Measurements from ENCODE around the gene POLH. TPM values are rescaled to one million over a fixed set of nuclear protein-coding genes. Genes with fewer than 3 reads are reported as not detected.

The POLH gene
- total and polyA plus RNA-seq, 9 of the 15 experiments (the other 6 are each of a cell fraction or from before 2014, with no cell fraction given): 5.8 to 31.6 (median 20.6) TPM

DNA sequence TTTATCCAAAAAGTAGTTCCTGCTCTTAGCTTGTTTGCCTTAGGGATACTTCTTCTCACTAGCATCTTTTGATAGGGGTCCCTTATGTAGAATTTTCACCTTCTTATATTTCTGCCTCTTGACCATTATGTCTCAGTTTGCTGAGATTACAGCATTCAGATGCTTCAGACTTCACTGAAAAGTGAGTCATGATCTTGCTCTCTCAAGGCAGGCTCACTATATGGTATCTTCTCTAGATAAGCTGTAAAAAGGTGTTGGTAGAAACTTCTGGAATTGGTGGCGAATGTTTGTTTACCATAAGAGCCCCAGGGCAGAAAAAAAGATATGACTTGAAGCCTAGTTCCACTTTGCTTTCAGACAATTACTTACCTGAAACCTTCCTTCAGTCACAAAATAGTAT is 33.4 kb downstream of the POLH start:
- in situ Hi-C loops (cut with MboI) (no loop called here), intact Hi-C loops (cut with micrococcal nuclease) (loop anchor here (2.0 kb wide), 2 partner anchors 149 to 469 kb away; no protein-coding TSS in a partner anchor)
- Histone ChIP-seq H3K27me3 (ENCODE audit: control insufficient read depth in 2 of 2, insufficient read depth in 2 of 2, low read length in 2 of 2) (no peaks in the 10 kb centered on the region), H3K27ac (ENCODE audit: extremely low read depth, low read depth, low read length) (no peak overlapping the region), H3K9ac (ENCODE audit: insufficient read depth in 1 of 2, low read depth in 2 of 2, low read length in 2 of 2) (no peak overlapping the region), H2AFZ (ENCODE audit: low read depth, low read length) (no peak overlapping the region), H3K4me3 (no peak overlapping the region), H3K36me3 (ENCODE audit: control insufficient read depth, insufficient read depth, low read length) (peaks cover 75% of the 10 kb centered on the region), H3K4me2 (ENCODE audit: insufficient read depth, low read length) (no peak overlapping the region), H3K79me2 (ENCODE audit: control insufficient read depth, insufficient read depth, low read length) (no peaks in the 10 kb centered on the region), H3K4me1 (replicated peaks in 1 of 2; ENCODE audit: control insufficient read depth in 2 of 2, insufficient read depth in 2 of 2, low read length in 2 of 2) (peaks cover 3 to 14% of the 10 kb centered on the region in 2 experiments; a peak in 4 of 5 replicates), H4K20me1 (replicated peaks; ENCODE audit: control insufficient read depth, insufficient read depth, low read length) (no peaks in the 10 kb centered on the region), H3K9me1 (ENCODE audit: control insufficient read depth, insufficient read depth, low read length) (no peaks in the 10 kb centered on the region), H3K9me3 (replicated peaks; ENCODE audit: control insufficient read depth, insufficient read depth, low read depth, low read length) (no peaks in the 10 kb centered on the region)
- TF ChIP-seq MBD2 (IDR thresholded peaks at IDR 0.05; ENCODE audit: borderline replicate concordance, low read depth) (no peak), JUND (IDR thresholded peaks at IDR 0.05; ENCODE audit: borderline replicate concordance, low read depth, low read length) (peak; percentile 47; the same call in 1 of the 2 replicates), JUND (tag; IDR thresholded peaks at IDR 0.05; ENCODE audit: borderline replicate concordance, low read depth, low read length) (0 out of 3 replicates have a peak, but pooled peaks have one; percentile 17), ZNF140 (CRISPR knock-in tag; IDR thresholded peaks at IDR 0.05) (no peak), FOSL1 (tag; conservative IDR thresholded peaks at IDR 0.05) (peak; percentile 59), POLR2A (conservative IDR thresholded peaks at IDR 0.05) (no peak)
- TF ChIP-seq, protein P1, sequence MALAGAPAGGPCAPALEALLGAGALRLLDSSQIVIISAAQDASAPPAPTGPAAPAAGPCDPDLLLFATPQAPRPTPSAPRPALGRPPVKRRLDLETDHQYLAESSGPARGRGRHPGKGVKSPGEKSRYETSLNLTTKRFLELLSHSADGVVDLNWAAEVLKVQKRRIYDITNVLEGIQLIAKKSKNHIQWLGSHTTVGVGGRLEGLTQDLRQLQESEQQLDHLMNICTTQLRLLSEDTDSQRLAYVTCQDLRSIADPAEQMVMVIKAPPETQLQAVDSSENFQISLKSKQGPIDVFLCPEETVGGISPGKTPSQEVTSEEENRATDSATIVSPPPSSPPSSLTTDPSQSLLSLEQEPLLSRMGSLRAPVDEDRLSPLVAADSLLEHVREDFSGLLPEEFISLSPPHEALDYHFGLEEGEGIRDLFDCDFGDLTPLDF (CRISPR knock-in tag; IDR thresholded peaks at IDR 0.05): no peak
- 36% methylated on average over 1 of the region's 1 CpG for WGBS (ENCODE audit: insufficient coverage, low coverage, missing lambda C conversion rate)
- FAIRE-seq (no peak), DNase-seq (ENCODE audit: extremely low read depth in 1 of 4, low spot score in 3 of 4) (no peak), ATAC-seq (peak; percentile 13; the same call in 1 of the 3 replicates)
- ChIA-PET POLR2A (interaction anchor here (0.7 to 6.5 kb wide), 4 partner anchors 8 to 20 kb away, joined by 3 to 53 read pairs (median 34); partner anchors contain the start of gene GTPBP2), CTCF (ENCODE audit: low intra/inter-chr PET ratio) (interaction anchor here (0.6 to 2.2 kb wide), 3 partner anchors 15 to 470 kb away, joined by 3 to 9 read pairs (median 8); no protein-coding TSS in a partner anchor)
- BruUV-seq (replicated peaks): no TSS peak
